Left ventricle myocardium inferior (tissue), 1 donor: Measurements from ENCODE around the gene ARRDC5. TPM values are rescaled to one million over a fixed set of nuclear protein-coding genes. Genes with fewer than 3 reads are reported as not detected.
A peak's percentile ranks its signal among the peaks of the same experiment; 100 is the strongest.

Experiments
- DNase-seq: peaks from one replicate; pipeline ENCODE4 v3.0.0-alpha.2; 2020
- H3K27ac ChIP-seq: fragments of 200-600 bp; replicated peaks from 2 replicates; pipeline ENCODE4 v1.8.0; 2021
- H3K27me3 ChIP-seq: fragments of 200-600 bp; 2 replicates; pipeline ENCODE4 v1.8.0; 2021; ENCODE audit warnings: low read depth
- H3K36me3 ChIP-seq: fragments of 200-600 bp; 2 replicates; pipeline ENCODE4 v1.8.0; 2021
- H3K4me1 ChIP-seq: fragments of 200-600 bp; 2 replicates; pipeline ENCODE4 v1.8.0; 2021
- H3K4me3 ChIP-seq: fragments of 200-600 bp; 2 replicates; pipeline ENCODE4 v1.8.0; 2021; ENCODE audit warnings: mild to moderate bottlenecking, moderate library complexity
- H3K9me3 ChIP-seq: fragments of 200-600 bp; replicated peaks from 2 replicates; pipeline ENCODE4 v1.8.0; 2021
- intact Hi-C: fragments of 100-400 bp; cut with micrococcal nuclease; formaldehyde crosslinking; loops from one replicate; pipeline ENCODE4 v1.11.0; 2022
- total RNA-seq: library from RNA; stranded (reverse); fragmentation: NEBNext Ultra II Directional; extraction: Animal tissue kit (Norgen Biotek cat#: 25700); gene quantifications from one replicate; pipeline ENCODE4 v1.2.1, GENCODE V29; 2021
- TF ChIP-seq, protein P1 (sequence below): fragments of 200-600 bp; IDR thresholded peaks from 2 replicates; pipeline ENCODE4 v1.8.0; 2021; ENCODE audit warnings: antibody characterized with exemption, mild to moderate bottlenecking, borderline replicate concordance
- donor health status: DM: no; HTN: yes; CAD: no; lungs with severe emphysema.

ARRDC5 gene
- total RNA-seq, 1 donor from 2014 or later: not detected

DNA sequence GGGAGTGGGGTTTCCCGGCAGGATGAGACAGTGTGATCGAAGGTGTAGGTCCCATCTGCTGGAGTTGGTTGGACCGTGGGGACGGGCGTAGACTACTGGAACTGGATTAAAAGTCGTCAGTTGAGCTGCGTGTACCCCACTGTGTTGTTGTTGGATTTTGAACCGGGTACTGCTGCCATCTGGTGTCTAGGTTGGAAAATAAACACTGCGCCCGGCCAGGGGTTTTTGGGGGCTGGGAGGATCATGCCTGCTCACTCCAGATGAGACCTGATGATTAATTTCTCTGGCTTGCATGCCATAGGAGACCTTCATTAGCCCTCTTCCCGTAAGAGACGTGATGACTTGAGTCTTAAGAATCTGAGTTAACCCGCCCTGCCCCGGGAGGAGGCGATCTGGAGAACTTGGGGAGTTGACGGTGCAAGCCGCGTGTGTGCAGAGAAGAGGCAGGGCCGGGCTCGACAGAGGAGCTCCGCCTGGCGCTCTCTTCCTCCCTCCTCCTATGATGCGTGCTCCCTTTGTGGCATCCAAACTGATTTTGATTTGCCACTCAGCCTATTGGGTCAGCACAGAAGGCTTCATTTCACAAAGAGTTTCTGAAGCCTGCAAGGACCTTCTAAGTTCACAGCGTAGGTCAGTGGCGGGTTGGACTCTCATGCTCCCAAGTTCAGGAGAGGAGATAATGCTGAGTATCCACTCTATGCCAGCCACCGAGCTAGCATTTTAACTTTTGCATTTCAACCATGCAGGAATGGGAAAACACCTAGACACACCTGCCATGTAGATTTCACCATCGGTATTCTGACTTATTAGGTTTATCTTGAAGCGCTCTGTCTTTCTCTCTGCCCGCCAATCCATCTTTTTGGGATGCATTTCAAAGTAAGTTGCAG is 9.3 kb upstream of the ARRDC5 start:
- peaks cover 12% of the 10 kb centered on the region for H3K27me3 ChIP-seq
- no peak overlapping the region for H3K27ac ChIP-seq
- TF ChIP-seq, protein P1, sequence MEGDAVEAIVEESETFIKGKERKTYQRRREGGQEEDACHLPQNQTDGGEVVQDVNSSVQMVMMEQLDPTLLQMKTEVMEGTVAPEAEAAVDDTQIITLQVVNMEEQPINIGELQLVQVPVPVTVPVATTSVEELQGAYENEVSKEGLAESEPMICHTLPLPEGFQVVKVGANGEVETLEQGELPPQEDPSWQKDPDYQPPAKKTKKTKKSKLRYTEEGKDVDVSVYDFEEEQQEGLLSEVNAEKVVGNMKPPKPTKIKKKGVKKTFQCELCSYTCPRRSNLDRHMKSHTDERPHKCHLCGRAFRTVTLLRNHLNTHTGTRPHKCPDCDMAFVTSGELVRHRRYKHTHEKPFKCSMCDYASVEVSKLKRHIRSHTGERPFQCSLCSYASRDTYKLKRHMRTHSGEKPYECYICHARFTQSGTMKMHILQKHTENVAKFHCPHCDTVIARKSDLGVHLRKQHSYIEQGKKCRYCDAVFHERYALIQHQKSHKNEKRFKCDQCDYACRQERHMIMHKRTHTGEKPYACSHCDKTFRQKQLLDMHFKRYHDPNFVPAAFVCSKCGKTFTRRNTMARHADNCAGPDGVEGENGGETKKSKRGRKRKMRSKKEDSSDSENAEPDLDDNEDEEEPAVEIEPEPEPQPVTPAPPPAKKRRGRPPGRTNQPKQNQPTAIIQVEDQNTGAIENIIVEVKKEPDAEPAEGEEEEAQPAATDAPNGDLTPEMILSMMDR: peak; percentile 68
- H3K36me3 ChIP-seq: no peaks in the 10 kb centered on the region
- peak overlapping the region; percentile 79 for H3K4me3 ChIP-seq
- DNase-seq: peak; percentile 32
- intact Hi-C loops: loop anchor here (5.0 kb wide), 1 partner anchor 105 kb away; no protein-coding TSS in a partner anchor
- H3K4me1 ChIP-seq: peaks cover 29% of the 10 kb centered on the region
- no peaks in the 10 kb centered on the region for H3K9me3 ChIP-seq

DNA sequence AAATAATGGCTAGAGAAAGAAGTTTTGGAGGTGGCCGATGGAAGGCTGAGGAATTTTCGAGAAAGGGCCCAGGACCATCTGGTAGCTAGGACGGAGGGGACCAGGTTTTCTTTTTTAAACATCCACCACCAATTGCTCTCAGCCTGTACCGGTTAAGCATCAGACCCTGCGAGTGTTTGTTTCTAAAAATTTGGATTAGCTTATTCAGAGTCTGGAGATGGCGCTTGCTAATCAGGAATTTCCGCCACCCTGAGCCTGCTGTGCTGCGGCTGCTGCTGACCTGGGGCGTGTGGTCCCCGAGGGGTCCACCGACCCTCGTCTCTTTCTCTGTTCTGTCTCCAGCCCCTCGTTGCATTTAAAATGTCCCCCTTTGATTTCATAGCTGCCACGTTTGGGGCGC is 8.6 kb upstream of the ARRDC5 start:
- intact Hi-C loops: loop anchor here (5.0 kb wide), 1 partner anchor 104 kb away; no protein-coding TSS in a partner anchor
- Histone ChIP-seq H3K9me3 (no peaks in the 10 kb centered on the region), H3K4me3 (peak overlapping the region; percentile 79), H3K36me3 (no peaks in the 10 kb centered on the region), H3K27ac (no peak overlapping the region), H3K4me1 (peaks cover 29% of the 10 kb centered on the region), H3K27me3 (peaks cover 12% of the 10 kb centered on the region)
- TF ChIP-seq, protein P1: no peak
- DNase-seq: no peak

DNA sequence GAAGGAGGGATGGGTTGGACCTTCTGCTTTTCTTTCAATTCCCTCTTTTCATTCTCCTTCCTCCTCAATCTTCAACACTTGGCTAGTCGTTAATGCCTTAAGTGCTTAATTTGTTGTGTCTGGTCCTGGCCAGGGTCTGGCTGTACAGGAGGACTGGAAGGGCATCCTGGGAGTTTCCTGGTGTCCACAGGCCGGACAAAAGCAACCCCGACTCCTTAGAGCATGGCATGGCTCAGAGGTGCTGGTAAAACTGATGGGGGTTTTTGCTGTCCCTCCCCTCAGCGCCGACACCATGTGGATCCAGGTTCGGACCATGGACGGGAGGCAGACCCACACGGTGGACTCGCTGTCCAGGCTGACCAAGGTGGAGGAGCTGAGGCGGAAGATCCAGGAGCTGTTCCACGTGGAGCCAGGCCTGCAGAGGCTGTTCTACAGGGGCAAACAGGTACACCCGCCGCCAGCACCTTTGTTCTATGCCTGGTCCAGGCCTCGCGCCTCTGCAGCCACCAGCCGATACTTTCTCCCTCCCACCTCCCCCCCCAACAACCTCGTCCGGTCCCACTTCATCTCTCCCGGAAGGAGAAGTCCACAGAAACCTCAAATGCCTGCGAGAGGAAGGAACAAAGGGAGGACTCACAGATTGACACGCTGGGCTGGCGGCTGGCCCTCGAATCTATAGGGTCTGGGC is 8.0 kb upstream of the ARRDC5 start:
- TF ChIP-seq, protein P1: no peak
- Histone ChIP-seq H3K4me1 (peaks cover 29% of the 10 kb centered on the region), H3K4me3 (peak overlapping the region; percentile 79), H3K9me3 (no peaks in the 10 kb centered on the region), H3K27me3 (peaks cover 12% of the 10 kb centered on the region), H3K27ac (no peak overlapping the region), H3K36me3 (no peaks in the 10 kb centered on the region)
- intact Hi-C loops: loop anchor here (5.0 kb wide), 1 partner anchor 103 kb away; no protein-coding TSS in a partner anchor
- no peak for DNase-seq

DNA sequence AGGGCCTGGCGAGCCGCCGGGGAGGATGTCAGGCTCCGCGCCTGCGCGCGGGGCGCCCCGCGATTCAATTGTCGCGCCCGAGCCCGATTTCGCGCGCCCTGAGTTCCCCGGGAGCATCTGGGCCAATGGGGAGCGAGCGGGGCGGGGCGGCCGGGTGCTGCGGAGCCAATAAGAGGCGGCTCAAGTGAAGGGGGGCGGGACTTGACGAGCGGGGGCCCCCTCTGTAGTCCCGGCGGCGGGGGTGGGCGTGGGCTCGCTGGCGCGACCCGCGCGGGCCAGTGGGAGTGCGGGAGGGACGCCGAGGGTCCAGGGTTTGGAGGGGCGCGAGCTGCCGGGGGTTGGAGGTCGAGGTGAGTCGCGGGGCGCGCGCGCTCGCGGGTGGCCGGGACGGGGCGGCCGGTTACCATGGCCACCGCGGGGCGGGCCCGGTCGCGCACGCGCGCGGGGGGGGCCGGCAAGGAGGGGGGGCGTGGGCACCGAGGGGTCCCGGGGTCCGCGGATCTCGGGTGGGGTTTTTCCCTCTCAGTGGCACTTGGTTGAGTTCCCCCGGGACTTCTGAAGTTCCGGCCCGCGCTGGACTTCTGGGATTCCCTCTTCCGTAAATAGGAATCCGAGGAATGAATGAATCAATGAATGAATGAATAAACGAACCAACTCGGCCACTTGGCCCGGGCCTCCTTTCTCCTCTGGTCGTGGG is 7.3 kb upstream of the ARRDC5 start:
- peaks cover 29% of the 10 kb centered on the region for H3K4me1 ChIP-seq
- intact Hi-C loops: loop anchor here (5.0 kb wide), 1 partner anchor 103 kb away; no protein-coding TSS in a partner anchor
- H3K9me3 ChIP-seq: no peaks in the 10 kb centered on the region
- no peak overlapping the region for H3K27ac ChIP-seq
- peaks cover 12% of the 10 kb centered on the region for H3K27me3 ChIP-seq
- DNase-seq: peak; percentile 94
- H3K4me3 ChIP-seq: peak overlapping the region; percentile 79
- H3K36me3 ChIP-seq: no peaks in the 10 kb centered on the region
- TF ChIP-seq, protein P1: no peak
